ENCODE measurements around the gene PCCB. TPM values are rescaled to one million over a fixed set of nuclear protein-coding genes. Genes with fewer than 3 reads are reported as not detected.
A peak's percentile ranks its signal among the peaks of the same experiment; 100 is the strongest.
"Not testable (repeated sequence)": the region's sequence is repeated elsewhere in the genome, so short reads cannot be mapped to it uniquely, and the experiment has no call there.

Gene PCCB
- 10 to 100 TPM; 16.3 to 30.2 TPM for polyA plus RNA-seq

DNA sequence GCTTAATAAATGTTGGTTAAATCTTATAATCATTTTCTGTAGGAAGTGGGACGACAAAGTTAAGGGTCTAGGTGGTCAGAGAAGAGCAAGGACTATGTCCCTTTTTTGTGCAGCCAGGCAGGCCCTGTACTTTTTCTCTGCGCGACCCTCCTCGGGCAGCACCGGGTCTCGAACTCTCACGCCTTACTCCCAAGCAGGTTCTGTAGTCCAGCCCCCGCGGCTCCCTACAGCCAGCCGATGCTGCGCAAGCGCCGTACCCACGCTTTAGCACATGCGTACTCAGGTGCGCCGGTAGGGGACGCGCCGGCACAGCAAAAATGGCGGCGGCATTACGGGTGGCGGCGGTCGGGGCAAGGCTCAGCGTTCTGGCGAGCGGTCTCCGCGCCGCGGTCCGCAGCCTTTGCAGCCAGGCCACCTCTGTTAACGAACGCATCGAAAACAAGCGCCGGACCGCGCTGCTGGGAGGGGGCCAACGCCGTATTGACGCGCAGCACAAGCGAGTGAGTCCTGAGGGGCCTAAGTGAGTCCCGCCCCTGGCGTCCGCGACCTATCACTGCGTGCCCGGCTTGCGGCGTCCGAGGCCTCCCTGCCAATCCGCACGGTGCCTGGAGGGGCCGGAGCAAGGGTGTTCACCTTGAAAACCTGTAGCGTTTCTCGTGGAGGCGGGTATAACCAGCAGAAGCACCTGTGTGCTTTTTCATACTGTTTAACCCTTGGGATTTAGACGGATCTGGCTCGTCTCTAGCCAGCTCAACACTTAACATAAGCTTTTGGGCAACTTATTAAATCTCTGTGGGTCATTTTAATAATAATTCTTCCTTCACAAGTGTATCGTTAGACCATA lies at the start of gene PCCB:
PCCB (plus strand) TSS at position 282 of the 844 bp plus-strand sequence; CDS start at position 318, 36 bp downstream.
- no peaks in the 10 kb centered on the region for H3K36me3 ChIP-seq (ENCODE audit: control insufficient read depth in 2 of 2, insufficient read depth in 2 of 2, low read length in 1 of 2)
- no peaks in the 10 kb centered on the region for H3K9me3 ChIP-seq (ENCODE audit: control insufficient read depth in 2 of 2, insufficient read depth in 1 of 2, low read depth in 1 of 2, low read length in 1 of 2)
- H3K27me3 ChIP-seq (ENCODE audit: control insufficient read depth in 1 of 2, insufficient read depth in 2 of 2, low read length in 2 of 2), result no peaks in the 10 kb centered on the region
- peak within 1 kb of the TSS; percentile 72 to 91 for H3K4me3 ChIP-seq (ENCODE audit: low read depth in 1 of 2, low read length in 2 of 2)
- 1% methylated on average over 64 of the region's 64 CpGs for WGBS, 2 donors
- H3K27ac ChIP-seq (ENCODE audit: low read depth in 2 of 2, low read length in 1 of 2), result peak within 1 kb of the TSS; percentile 97 to 99
- peaks cover 0 to 4% of the 10 kb centered on the region in 2 donors for H3K4me1 ChIP-seq (ENCODE audit: control insufficient read depth in 2 of 2, insufficient read depth in 2 of 2, low read length in 1 of 2)

DNA sequence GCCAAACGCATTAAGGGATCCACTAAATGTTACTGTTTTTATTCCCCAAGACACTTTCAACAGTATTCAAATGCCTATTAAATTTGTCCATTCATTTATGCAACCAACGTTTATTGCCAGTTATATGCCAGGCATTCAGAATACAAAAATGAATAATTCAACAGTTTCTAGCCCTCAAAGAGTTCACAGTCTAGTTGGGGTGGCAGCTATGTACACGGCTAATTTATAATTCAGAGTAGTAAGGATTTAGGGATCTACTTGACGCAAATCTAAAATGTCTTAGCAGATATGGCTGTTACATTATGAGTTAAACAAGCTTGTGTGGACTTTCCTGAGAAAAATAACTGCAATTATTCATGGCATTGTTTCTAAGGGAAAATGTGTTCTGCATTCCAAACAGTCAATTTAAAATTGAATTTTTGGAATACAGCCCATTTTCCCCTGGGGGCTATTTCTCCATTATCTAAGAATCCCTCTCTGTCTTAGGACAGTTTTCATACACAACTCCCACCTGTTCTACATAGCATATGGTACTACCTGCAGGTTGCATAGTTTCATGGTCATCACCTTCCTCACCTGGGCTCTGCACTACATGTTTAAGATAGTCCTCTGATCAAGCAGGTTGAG lies 42.5 kb upstream of the PCCB start:
- H3K27ac ChIP-seq (ENCODE audit: low read depth in 2 of 2, low read length in 1 of 2), result no peak overlapping the region
- 65 to 71% methylated on average over 4 of the region's 4 CpGs for WGBS, 2 donors

DNA sequence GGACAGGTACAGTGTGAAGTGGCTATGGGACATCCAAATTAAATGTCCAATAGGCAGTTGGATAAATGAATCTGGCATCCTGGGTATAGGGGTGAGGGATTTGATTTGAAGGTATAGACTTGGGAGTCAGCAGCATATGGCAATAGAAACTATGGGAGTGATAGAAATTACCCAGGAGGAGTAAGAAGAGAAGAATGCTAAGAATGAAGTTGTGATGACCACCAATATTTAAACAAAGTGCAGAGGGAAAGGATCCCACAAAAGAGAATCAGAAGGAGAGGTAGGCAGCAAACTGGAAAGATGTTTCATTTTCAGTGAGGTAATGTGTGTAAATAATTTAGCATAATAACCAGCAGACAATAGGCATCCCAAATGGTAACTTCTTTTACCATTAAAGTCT lies 40.2 kb upstream of the PCCB start:
- no peaks in the 10 kb centered on the region for H3K9me3 ChIP-seq (ENCODE audit: control insufficient read depth in 2 of 2, insufficient read depth in 1 of 2, low read depth in 1 of 2, low read length in 1 of 2)
- H3K27me3 ChIP-seq (ENCODE audit: control insufficient read depth in 1 of 2, insufficient read depth in 2 of 2, low read length in 2 of 2), result no peaks in the 10 kb centered on the region
- H3K4me1 ChIP-seq (ENCODE audit: control insufficient read depth in 2 of 2, insufficient read depth in 2 of 2, low read length in 1 of 2), result no peaks in the 10 kb centered on the region
- no peaks in the 10 kb centered on the region for H3K36me3 ChIP-seq (ENCODE audit: control insufficient read depth in 2 of 2, insufficient read depth in 2 of 2, low read length in 1 of 2)
- H3K4me3 ChIP-seq (ENCODE audit: low read depth in 1 of 2, low read length in 2 of 2), result no peak overlapping the region
- no peak overlapping the region for H3K27ac ChIP-seq (ENCODE audit: low read depth in 2 of 2, low read length in 1 of 2)

More for the DNA sequence above, 42.5 kb upstream of the PCCB start:
- Histone ChIP-seq H3K27me3 (ENCODE audit: control insufficient read depth in 1 of 2, insufficient read depth in 2 of 2, low read length in 2 of 2) (no peaks in the 10 kb centered on the region), H3K36me3 (ENCODE audit: control insufficient read depth in 2 of 2, insufficient read depth in 2 of 2, low read length in 1 of 2) (no peaks in the 10 kb centered on the region), H3K9me3 (ENCODE audit: control insufficient read depth in 2 of 2, insufficient read depth in 1 of 2, low read depth in 1 of 2, low read length in 1 of 2) (no peaks in the 10 kb centered on the region), H3K4me1 (ENCODE audit: control insufficient read depth in 2 of 2, insufficient read depth in 2 of 2, low read length in 1 of 2) (no peaks in the 10 kb centered on the region), H3K4me3 (ENCODE audit: low read depth in 1 of 2, low read length in 2 of 2) (no peak overlapping the region)

DNA sequence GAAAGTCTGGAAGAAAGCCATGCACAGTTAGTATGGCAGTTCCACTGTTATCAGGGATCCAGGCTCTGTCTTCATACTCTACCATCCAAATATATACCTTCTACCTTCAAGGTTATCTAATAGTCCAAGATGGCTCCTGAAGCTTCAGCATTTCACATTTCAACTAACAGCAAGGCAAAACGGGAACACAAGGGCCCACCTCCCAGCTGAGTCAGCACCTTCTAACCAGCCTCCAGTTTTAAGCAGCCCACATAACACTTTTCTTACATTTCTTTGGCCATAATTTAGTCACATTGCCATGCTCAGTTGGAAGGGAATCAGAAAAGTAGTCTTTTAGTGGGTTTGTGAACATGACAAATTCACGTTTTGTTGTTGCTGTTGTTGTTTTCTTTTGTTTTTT lies 38.6 kb upstream of the PCCB start:
- WGBS, 2 donors, result 75 to 76% methylated on average over 2 of the region's 2 CpGs
- no peak overlapping the region for H3K27ac ChIP-seq (ENCODE audit: low read depth in 2 of 2, low read length in 1 of 2)
- H3K4me1 ChIP-seq (ENCODE audit: control insufficient read depth in 2 of 2, insufficient read depth in 2 of 2, low read length in 1 of 2), result no peaks in the 10 kb centered on the region

DNA sequence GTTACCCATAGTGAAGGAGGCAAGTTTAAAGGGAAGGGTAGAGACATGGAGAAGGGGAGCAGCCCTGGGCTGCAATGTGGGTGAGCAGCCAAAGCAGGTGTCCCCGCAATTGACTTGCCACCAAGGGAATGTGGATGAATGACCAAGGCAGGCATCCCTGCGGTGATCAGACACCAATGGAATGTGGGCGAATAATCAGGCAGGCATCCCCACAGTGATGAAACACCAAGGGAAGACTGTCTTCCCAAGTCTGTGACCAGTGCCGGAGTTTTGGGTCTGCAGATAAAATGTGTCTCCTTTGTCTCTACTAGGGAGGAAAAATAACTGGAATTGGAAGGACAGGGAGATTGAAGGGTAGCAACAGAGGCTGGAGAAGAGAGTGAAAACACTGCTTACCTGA lies 27.4 kb upstream of the PCCB start:
- not testable (repeated sequence) for H3K27me3 ChIP-seq (ENCODE audit: control insufficient read depth in 1 of 2, insufficient read depth in 2 of 2, low read length in 2 of 2); H3K36me3 ChIP-seq (ENCODE audit: control insufficient read depth in 2 of 2, insufficient read depth in 2 of 2, low read length in 1 of 2); H3K4me3 ChIP-seq (ENCODE audit: low read depth in 1 of 2, low read length in 2 of 2); H3K4me1 ChIP-seq (ENCODE audit: control insufficient read depth in 2 of 2, insufficient read depth in 2 of 2, low read length in 1 of 2); H3K9me3 ChIP-seq (ENCODE audit: control insufficient read depth in 2 of 2, insufficient read depth in 1 of 2, low read depth in 1 of 2, low read length in 1 of 2); H3K27ac ChIP-seq (ENCODE audit: low read depth in 2 of 2, low read length in 1 of 2)
- 92 to 96% methylated on average over 4 of the region's 4 CpGs for WGBS, 2 donors

More for the DNA sequence above, 38.6 kb upstream of the PCCB start:
- no peak overlapping the region for H3K4me3 ChIP-seq (ENCODE audit: low read depth in 1 of 2, low read length in 2 of 2)
- H3K9me3 ChIP-seq (ENCODE audit: control insufficient read depth in 2 of 2, insufficient read depth in 1 of 2, low read depth in 1 of 2, low read length in 1 of 2), result no peaks in the 10 kb centered on the region
- no peaks in the 10 kb centered on the region for H3K36me3 ChIP-seq (ENCODE audit: control insufficient read depth in 2 of 2, insufficient read depth in 2 of 2, low read length in 1 of 2)
- no peaks in the 10 kb centered on the region for H3K27me3 ChIP-seq (ENCODE audit: control insufficient read depth in 1 of 2, insufficient read depth in 2 of 2, low read length in 2 of 2)

DNA sequence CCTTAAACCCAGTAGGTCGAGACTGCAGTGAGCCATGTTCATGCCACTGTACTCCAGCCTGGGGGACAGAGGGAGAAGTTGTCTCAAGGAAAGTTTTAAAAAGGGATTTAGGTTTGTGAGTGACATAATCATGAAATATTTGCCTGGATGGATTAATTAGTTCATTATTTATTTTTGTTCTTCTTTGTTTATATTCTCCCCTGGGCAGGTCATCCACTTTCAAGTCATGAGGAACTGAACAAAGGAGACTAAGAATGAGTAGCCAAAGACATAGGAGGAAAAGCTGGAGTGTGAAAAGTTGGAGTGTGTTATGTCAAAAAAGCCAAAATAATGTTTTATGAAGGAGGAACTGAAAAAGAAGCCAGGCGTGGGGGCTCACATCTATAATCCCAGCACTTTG lies 17.7 kb upstream of the PCCB start:
- Histone ChIP-seq H3K27ac (ENCODE audit: low read depth in 2 of 2, low read length in 1 of 2) (no peak overlapping the region), H3K9me3 (ENCODE audit: control insufficient read depth in 2 of 2, insufficient read depth in 1 of 2, low read depth in 1 of 2, low read length in 1 of 2) (no peaks in the 10 kb centered on the region), H3K4me1 (ENCODE audit: control insufficient read depth in 2 of 2, insufficient read depth in 2 of 2, low read length in 1 of 2) (no peaks in the 10 kb centered on the region), H3K27me3 (ENCODE audit: control insufficient read depth in 1 of 2, insufficient read depth in 2 of 2, low read length in 2 of 2) (no peaks in the 10 kb centered on the region), H3K36me3 (ENCODE audit: control insufficient read depth in 2 of 2, insufficient read depth in 2 of 2, low read length in 1 of 2) (no peaks in the 10 kb centered on the region), H3K4me3 (ENCODE audit: low read depth in 1 of 2, low read length in 2 of 2) (no peak overlapping the region)
- 43 to 65% methylated on average over 2 of the region's 2 CpGs for WGBS, 2 donors

DNA sequence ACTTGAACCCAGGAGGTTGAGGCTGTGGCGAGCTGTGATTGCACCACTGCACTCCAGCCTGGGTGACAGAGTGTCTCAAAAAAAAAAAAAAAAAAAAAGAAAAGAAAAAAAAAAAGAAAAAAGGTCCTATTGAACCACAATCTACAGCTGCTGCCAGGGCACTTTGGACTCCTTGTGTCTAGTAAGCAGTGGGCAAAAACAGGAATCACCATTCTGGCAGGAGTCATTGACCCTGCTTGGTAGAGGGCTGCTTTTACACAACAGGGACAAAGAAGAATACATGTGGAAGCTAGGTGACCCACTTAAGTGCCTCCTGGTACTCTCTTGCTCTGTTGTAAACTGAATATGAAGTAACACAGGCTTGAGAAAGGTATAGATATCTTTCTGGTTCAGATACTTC lies 14.6 kb upstream of the PCCB start:
- no peak overlapping the region for H3K4me3 ChIP-seq (ENCODE audit: low read depth in 1 of 2, low read length in 2 of 2)
- no peaks in the 10 kb centered on the region for H3K4me1 ChIP-seq (ENCODE audit: control insufficient read depth in 2 of 2, insufficient read depth in 2 of 2, low read length in 1 of 2)
- no peaks in the 10 kb centered on the region for H3K36me3 ChIP-seq (ENCODE audit: control insufficient read depth in 2 of 2, insufficient read depth in 2 of 2, low read length in 1 of 2)
- H3K27me3 ChIP-seq (ENCODE audit: control insufficient read depth in 1 of 2, insufficient read depth in 2 of 2, low read length in 2 of 2), result no peaks in the 10 kb centered on the region
- WGBS, 2 donors, result 88 to 90% methylated on average over 1 of the region's 1 CpG
- H3K9me3 ChIP-seq (ENCODE audit: control insufficient read depth in 2 of 2, insufficient read depth in 1 of 2, low read depth in 1 of 2, low read length in 1 of 2), result no peaks in the 10 kb centered on the region
- no peak overlapping the region for H3K27ac ChIP-seq (ENCODE audit: low read depth in 2 of 2, low read length in 1 of 2)

DNA sequence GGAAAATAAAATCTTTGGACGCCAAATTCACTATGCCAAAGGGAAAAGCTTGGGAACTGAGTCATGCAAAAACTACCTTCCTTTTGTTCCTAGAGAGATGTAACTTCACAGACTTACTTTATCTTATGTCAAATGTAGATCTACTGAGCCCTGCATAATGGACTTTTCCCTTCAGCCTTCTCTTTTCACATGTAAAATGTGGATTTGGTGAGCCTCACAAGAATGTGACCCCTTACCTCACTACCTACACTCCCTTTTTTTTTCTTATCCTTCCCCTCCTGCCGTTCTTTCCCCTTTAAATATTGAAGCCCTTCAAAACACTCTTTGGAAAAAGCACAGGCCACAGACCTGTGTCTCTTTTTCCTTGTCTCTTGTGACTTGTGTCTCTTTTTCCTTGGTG lies 14.0 kb upstream of the PCCB start:
- H3K4me3 ChIP-seq (ENCODE audit: low read depth in 1 of 2, low read length in 2 of 2), result no peak overlapping the region
- H3K36me3 ChIP-seq (ENCODE audit: control insufficient read depth in 2 of 2, insufficient read depth in 2 of 2, low read length in 1 of 2), result no peaks in the 10 kb centered on the region
- no peaks in the 10 kb centered on the region for H3K27me3 ChIP-seq (ENCODE audit: control insufficient read depth in 1 of 2, insufficient read depth in 2 of 2, low read length in 2 of 2)
- 73 to 80% methylated on average over 2 of the region's 2 CpGs for WGBS, 2 donors
- H3K4me1 ChIP-seq (ENCODE audit: control insufficient read depth in 2 of 2, insufficient read depth in 2 of 2, low read length in 1 of 2), result no peaks in the 10 kb centered on the region
- no peak overlapping the region for H3K27ac ChIP-seq (ENCODE audit: low read depth in 2 of 2, low read length in 1 of 2)
- H3K9me3 ChIP-seq (ENCODE audit: control insufficient read depth in 2 of 2, insufficient read depth in 1 of 2, low read depth in 1 of 2, low read length in 1 of 2), result no peaks in the 10 kb centered on the region

DNA sequence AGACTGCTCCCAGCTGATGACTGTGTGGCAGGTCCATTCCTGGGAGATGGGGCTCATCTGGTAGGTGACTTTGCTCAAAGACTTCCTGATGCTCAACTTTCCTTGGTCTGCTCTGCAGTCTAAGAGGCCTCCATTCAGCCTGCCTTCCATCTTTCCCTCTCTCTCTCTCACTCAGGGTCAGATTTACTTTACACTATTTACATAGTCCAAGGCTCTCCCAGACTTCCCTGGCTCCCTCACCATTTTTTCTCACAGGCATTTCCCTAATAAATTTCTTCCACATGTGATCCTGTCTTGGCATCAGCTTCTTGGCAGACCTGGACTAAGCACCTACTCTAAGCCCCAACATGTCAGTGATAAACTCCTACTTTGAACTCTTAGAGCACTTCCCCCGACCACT lies 13.0 kb upstream of the PCCB start:
- Histone ChIP-seq H3K27me3 (ENCODE audit: control insufficient read depth in 1 of 2, insufficient read depth in 2 of 2, low read length in 2 of 2) (no peaks in the 10 kb centered on the region), H3K4me3 (ENCODE audit: low read depth in 1 of 2, low read length in 2 of 2) (no peak overlapping the region), H3K4me1 (ENCODE audit: control insufficient read depth in 2 of 2, insufficient read depth in 2 of 2, low read length in 1 of 2) (no peaks in the 10 kb centered on the region), H3K9me3 (ENCODE audit: control insufficient read depth in 2 of 2, insufficient read depth in 1 of 2, low read depth in 1 of 2, low read length in 1 of 2) (no peaks in the 10 kb centered on the region), H3K27ac (ENCODE audit: low read depth in 2 of 2, low read length in 1 of 2) (no peak overlapping the region), H3K36me3 (ENCODE audit: control insufficient read depth in 2 of 2, insufficient read depth in 2 of 2, low read length in 1 of 2) (no peaks in the 10 kb centered on the region)
- WGBS, 2 donors, result 39 to 56% methylated on average over 1 of the region's 1 CpG

Data from esophagus (tissue), 2 donors.